Raji (cell line): ENCODE results near the gene ZNF462.

Experiments
- POLR2A ChIP-seq: IDR thresholded peaks from 2 replicates; pipeline ENCODE4 v1.6.1; 2011; ENCODE audit warnings: low read depth, low read length, control low read depth; ENCODE audit not compliant: insufficient read depth

Gene ZNF462

GRCh38 chr9:107029146-107029545, 166.2 kb downstream of the ZNF462 start:
- TF ChIP-seq POLR2A, result no peak

- TF ChIP-seq POLR2A, result no peak
Observed at GRCh38 chr9:107033966-107034365, 171.0 kb downstream of the ZNF462 start.

- TF ChIP-seq POLR2A, result no peak
Observed at GRCh38 chr9:107034831-107035230, 171.9 kb downstream of the ZNF462 start.

GRCh38 chr9:107036367-107036766, 173.4 kb downstream of the ZNF462 start:
- no peak for TF ChIP-seq POLR2A

- no peak for TF ChIP-seq POLR2A
Observed at GRCh38 chr9:107039542-107039941, 176.6 kb downstream of the ZNF462 start.

GRCh38 chr9:107042606-107043005, 179.6 kb downstream of the ZNF462 start:
- no peak for TF ChIP-seq POLR2A

GRCh38 chr9:107043886-107044285, 180.9 kb downstream of the ZNF462 start:
- TF ChIP-seq POLR2A, result no peak

- TF ChIP-seq POLR2A, result no peak
Observed at GRCh38 chr9:107044872-107045271, 181.9 kb downstream of the ZNF462 start.

GRCh38 chr9:107046692-107047091, 183.7 kb downstream of the ZNF462 start:
- no peak for TF ChIP-seq POLR2A

- no peak for TF ChIP-seq POLR2A
Observed at GRCh38 chr9:107049046-107049802, 186.3 kb downstream of the ZNF462 start.

GRCh38 chr9:107049803-107050184, 186.8 kb downstream of the ZNF462 start:
- no peak for TF ChIP-seq POLR2A

- TF ChIP-seq POLR2A, result no peak
Observed at GRCh38 chr9:107051392-107051791, 188.4 kb downstream of the ZNF462 start.

- TF ChIP-seq POLR2A, result no peak
Observed at GRCh38 chr9:107054146-107054545, 191.2 kb downstream of the ZNF462 start.

- no peak for TF ChIP-seq POLR2A
Observed at GRCh38 chr9:107059220-107059619, 196.3 kb downstream of the ZNF462 start.

GRCh38 chr9:107060062-107060461, 197.1 kb downstream of the ZNF462 start:
- no peak for TF ChIP-seq POLR2A
